Cardiac muscle cell (in vitro differentiated cells and primary cell): Measurements from ENCODE around the gene UCN3. TPM values are rescaled to one million over a fixed set of nuclear protein-coding genes. Genes with fewer than 3 reads are reported as not detected.
"Not testable (repeated sequence)": the region's sequence is repeated elsewhere in the genome, so short reads cannot be mapped to it uniquely, and the experiment has no call there.

Source experiments
- DNase-seq, 2 donors: peaks; one replicate each; pipeline versions ENCODE4 v3.0.0 to v3.0.0-alpha.2; 2010 to 2017; ENCODE audit warnings: low read depth in 1 of 2, low spot score in 1 of 2
- H3K27ac ChIP-seq: fragments of 200-600 bp; sonication (generic); 2 replicates; pipeline ENCODE4 v1.5.1; 2016
- H3K27me3 ChIP-seq: fragments of 200-600 bp; sonication (generic); 2 replicates; pipeline ENCODE4 v1.6.0; 2016; ENCODE audit warnings: control low read depth
- H3K36me3 ChIP-seq: fragments of 200-600 bp; sonication (generic); 2 replicates; pipeline ENCODE4 v1.5.1; 2016; ENCODE audit warnings: control low read depth
- H3K4me1 ChIP-seq: fragments of 200-600 bp; sonication (generic); 2 replicates; pipeline ENCODE4 v1.8.1; 2017; ENCODE audit warnings: low read depth, mild to moderate bottlenecking, mixed run types
- H3K4me3 ChIP-seq: fragments of 200-600 bp; sonication (generic); 2 replicates; pipeline ENCODE4 v1.5.1; 2016; ENCODE audit warnings: mild to moderate bottlenecking
- H3K9me3 ChIP-seq: fragments of 200-600 bp; sonication (generic); 2 replicates; pipeline ENCODE4 v1.5.1; 2017; ENCODE audit warnings: low read depth, mild to moderate bottlenecking, control low read depth
- polyA plus RNA-seq: library from polyadenylated mRNA; unstranded; fragments of >200 nt; fragmentation: Nextera tagmentation; extraction: Ambion mirVana; gene quantifications from 2 replicates; pipeline ENCODE4 v1.2.1, GENCODE V29; 2016
- total RNA-seq: library from RNA; depleted of rRNA; stranded (reverse); fragments of >200 nt; gene quantifications from 2 replicates; pipeline ENCODE4 v1.2.3, GENCODE V29; 2016
- TF ChIP-seq, protein P1 (sequence below): IDR thresholded peaks from 2 replicates; pipeline ENCODE4 v1.5.1; 2012; ENCODE audit warnings: low read depth, mild to moderate bottlenecking, low read length

The UCN3 gene
- total and polyA plus RNA-seq, 2 experiments from 2014 or later: not detected

DNA sequence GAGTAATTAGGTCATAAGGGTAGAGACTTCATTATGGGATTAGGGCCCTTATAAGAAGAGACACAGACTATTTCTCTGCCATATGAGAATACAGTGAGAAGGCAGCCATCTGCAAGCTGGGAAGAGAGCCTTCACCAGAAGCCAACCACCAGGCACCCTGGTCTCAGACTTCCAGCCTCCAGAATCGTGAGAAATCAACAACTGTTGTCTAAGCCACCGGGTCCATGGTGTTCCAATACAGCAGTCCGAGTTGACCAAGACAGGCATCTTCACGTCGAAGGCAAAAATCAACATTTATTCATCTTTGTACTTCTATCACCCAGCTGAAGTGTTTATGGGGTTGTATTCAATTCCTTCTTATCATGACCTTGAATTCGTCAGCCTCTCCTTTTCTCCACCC lies 34.6 kb downstream of the UCN3 start:
- Histone ChIP-seq H3K4me3 (no peak overlapping the region), H3K27me3 (no peaks in the 10 kb centered on the region), H3K4me1 (no peaks in the 10 kb centered on the region), H3K9me3 (no peaks in the 10 kb centered on the region), H3K27ac (no peak overlapping the region), H3K36me3 (no peaks in the 10 kb centered on the region)
- DNase-seq: no peak
- TF ChIP-seq, protein P1, sequence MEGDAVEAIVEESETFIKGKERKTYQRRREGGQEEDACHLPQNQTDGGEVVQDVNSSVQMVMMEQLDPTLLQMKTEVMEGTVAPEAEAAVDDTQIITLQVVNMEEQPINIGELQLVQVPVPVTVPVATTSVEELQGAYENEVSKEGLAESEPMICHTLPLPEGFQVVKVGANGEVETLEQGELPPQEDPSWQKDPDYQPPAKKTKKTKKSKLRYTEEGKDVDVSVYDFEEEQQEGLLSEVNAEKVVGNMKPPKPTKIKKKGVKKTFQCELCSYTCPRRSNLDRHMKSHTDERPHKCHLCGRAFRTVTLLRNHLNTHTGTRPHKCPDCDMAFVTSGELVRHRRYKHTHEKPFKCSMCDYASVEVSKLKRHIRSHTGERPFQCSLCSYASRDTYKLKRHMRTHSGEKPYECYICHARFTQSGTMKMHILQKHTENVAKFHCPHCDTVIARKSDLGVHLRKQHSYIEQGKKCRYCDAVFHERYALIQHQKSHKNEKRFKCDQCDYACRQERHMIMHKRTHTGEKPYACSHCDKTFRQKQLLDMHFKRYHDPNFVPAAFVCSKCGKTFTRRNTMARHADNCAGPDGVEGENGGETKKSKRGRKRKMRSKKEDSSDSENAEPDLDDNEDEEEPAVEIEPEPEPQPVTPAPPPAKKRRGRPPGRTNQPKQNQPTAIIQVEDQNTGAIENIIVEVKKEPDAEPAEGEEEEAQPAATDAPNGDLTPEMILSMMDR: no peak

DNA sequence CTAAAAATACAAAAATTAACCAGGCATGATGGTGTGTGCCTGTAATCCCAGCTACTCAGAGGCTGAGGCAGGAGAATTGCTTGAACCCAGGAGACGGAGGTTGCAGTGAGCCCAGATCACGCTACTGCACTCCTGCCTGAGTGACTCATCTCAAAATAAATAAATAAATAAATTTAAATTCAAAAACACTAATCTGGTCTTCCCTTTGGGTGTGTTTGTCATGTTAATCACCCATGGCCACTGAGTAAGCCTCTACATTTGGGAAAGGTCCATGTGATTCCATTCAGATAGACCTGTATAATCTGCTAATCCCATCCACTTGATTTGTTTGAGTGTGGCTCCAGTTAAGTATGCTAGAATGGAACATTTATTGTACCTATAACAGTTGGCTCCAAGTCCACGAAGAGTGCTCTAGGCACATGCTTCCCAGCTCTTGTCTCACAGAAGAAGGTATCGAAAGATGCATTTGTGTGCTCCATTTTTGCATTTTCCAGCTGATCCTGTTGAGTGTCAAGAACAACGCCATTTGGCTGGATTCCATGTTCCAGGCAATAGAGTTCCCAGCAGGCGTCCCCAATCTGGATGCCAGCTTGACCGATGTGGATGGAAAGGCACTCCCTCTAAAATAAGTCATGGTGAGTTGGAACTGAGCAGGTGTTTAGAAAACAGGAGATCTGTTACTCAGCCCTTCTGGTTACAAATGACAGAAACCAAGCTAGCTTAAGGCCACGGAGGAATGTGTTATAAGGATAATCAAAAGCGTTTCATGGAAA lies 35.9 kb downstream of the UCN3 start:
- Histone ChIP-seq H3K4me3 (no peak overlapping the region), H3K4me1 (no peaks in the 10 kb centered on the region), H3K36me3 (no peaks in the 10 kb centered on the region), H3K27ac (no peak overlapping the region), H3K27me3 (no peaks in the 10 kb centered on the region), H3K9me3 (no peaks in the 10 kb centered on the region)
- DNase-seq: no peak
- TF ChIP-seq, protein P1: no peak

DNA sequence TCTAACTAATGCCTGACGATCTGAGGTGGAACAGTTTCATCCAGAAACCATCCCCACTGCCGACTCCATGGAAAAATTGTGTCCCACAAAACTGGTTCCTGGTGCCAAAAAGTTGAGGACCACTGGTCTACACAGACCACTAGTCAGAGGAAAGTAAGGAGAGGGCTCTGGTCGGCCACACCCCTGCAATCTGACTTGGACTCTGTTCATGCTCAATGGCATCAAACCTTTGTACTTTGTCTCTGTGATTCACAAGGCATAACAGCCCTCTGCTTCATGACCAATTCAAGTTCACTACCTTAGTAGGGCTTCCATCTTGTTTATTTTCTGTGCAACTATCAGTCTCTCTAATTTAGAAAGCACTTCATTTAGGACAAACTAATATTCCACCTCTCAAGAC lies 38.0 kb downstream of the UCN3 start:
- H3K4me1 ChIP-seq: no peaks in the 10 kb centered on the region
- TF ChIP-seq, protein P1: no peak
- no peaks in the 10 kb centered on the region for H3K36me3 ChIP-seq
- no peak overlapping the region for H3K27ac ChIP-seq
- no peak overlapping the region for H3K4me3 ChIP-seq
- DNase-seq: no peak
- H3K9me3 ChIP-seq: no peaks in the 10 kb centered on the region
- no peaks in the 10 kb centered on the region for H3K27me3 ChIP-seq

DNA sequence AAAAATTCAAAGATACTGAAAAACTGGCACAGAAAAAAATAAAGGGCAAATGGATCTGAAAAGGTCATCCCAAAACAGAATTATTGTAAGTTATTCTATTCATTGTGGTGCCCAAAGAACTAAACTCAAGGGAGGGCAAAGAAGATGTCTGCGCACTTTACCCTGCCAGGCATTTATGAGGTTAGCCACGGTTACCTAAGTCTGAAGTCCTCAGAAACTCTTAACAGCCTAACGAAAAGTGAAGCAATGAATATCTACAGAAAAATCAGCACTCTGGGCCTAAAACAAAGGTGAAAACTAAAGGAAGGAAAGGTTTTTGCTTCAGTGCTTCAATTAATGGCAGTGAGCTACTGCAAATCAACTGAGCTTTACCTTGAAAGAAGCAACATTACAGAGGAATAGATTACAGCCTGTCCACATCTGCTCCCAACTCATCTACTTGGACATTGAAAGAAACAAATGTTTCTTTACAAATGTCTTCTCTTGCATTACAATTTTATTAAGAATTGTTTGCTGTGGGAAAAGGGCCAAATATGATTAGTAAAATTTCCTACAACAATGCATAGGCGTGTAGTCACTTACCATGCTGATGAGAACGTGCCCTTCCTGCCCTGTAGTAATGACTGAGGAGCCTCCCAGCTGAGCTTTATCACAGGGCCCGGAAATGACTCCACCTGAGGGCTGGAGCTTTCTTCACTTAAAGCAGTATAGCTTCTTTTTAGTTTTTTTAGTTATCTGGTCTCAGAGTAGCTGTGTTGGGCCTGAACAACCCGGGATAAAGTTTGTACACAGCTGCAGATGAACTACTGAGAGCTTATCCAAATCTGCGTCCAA lies 39.7 kb downstream of the UCN3 start, which contains the start of gene TUBAL3:
TUBAL3 (minus strand) TSS at position 621 of the 834 bp plus-strand sequence; CDS start at position 585, 36 bp downstream.
- Histone ChIP-seq H3K27me3 (no peaks in the 10 kb centered on the region), H3K9me3 (no peaks in the 10 kb centered on the region), H3K27ac (no peak within 1 kb of the TSS), H3K36me3 (no peaks in the 10 kb centered on the region), H3K4me3 (no peak within 1 kb of the TSS), H3K4me1 (no peaks in the 10 kb centered on the region)
- TF ChIP-seq, protein P1: no peak
- no peak for DNase-seq

DNA sequence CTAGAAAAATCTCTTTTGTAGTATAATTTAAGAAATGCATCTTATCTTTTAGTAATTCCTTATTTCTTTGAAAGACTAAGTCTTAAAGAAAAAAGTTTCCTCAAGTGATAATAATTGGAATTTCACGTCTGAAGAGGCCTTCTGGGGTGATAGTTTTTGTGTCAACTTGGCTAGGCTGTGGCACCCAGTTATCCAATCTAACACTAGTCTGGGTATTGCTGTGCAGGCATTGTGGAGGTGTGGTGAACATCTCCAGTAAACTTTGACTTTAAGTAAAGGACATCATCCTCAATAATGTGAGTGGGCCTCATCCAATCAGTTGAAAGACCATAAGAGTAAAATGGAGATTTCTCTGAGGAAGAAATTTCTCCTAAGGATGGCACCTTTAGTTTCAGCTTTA lies 42.2 kb downstream of the UCN3 start:
- Histone ChIP-seq H3K9me3 (no peaks in the 10 kb centered on the region), H3K27ac (no peak overlapping the region), H3K27me3 (no peaks in the 10 kb centered on the region), H3K36me3 (no peaks in the 10 kb centered on the region), H3K4me3 (no peak overlapping the region), H3K4me1 (no peaks in the 10 kb centered on the region)
- TF ChIP-seq, protein P1: no peak
- DNase-seq: no peak

DNA sequence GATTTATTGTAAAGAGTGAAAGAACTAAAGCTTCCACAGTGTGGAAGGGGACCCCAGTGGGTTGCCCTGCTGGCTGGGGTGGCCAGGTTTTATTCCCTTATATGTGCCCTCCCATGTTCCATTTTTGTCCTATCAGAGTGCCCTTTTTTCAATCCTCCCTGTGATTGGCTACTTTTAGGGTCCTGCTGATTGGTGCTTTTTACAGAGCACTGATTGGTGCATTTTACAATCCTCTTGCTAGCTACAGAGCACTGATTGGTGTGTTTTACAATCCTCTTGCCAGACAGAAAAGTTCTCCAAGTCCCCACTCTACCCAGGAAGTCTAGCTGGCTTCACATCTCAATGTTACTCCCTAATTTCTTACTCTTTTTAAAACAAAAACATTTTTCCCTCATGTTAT lies 46.0 kb downstream of the UCN3 start:
- H3K27ac ChIP-seq, H3K9me3 ChIP-seq, DNase-seq, H3K27me3 ChIP-seq, H3K4me3 ChIP-seq, H3K4me1 ChIP-seq, H3K36me3 ChIP-seq: not testable (repeated sequence)
